Karpas-422 (cell line): ENCODE measurements around the gene TGDS. TPM values are rescaled to one million over a fixed set of nuclear protein-coding genes. Genes with fewer than 3 reads are reported as not detected.

Experiments used
- DNase-seq: peaks from one replicate; pipeline ENCODE4 v3.0.0-alpha.2; 2015
- H2AFZ ChIP-seq: fragments of 200-600 bp; sonication (generic); 2 replicates; pipeline ENCODE4 v1.6.1; 2014; ENCODE audit warnings: antibody characterized with exemption, low read length, mixed read lengths
- H3K27ac ChIP-seq: fragments of 200-600 bp; sonication (generic); 2 replicates; pipeline ENCODE4 v1.5.1; 2014; ENCODE audit warnings: mild to moderate bottlenecking, low read length, moderate library complexity
- H3K27me3 ChIP-seq: fragments of 200-600 bp; sonication (generic); 2 replicates; pipeline ENCODE4 v1.6.1; 2014; ENCODE audit warnings: low read length, mixed read lengths
- H3K36me3 ChIP-seq: fragments of 200-600 bp; sonication (generic); 2 replicates; pipeline ENCODE4 v1.6.1; 2014; ENCODE audit warnings: low read length, mixed read lengths; ENCODE audit not compliant: insufficient read depth
- H3K4me1 ChIP-seq: fragments of 200-600 bp; sonication (generic); 2 replicates; pipeline ENCODE4 v1.6.1; 2014; ENCODE audit warnings: mild to moderate bottlenecking, low read length, mixed read lengths
- H3K4me2 ChIP-seq: fragments of 200-600 bp; sonication (generic); 2 replicates; pipeline ENCODE4 v1.6.1; 2014; ENCODE audit warnings: low read length, low read depth, mild to moderate bottlenecking; ENCODE audit not compliant: poor library complexity, severe bottlenecking
- H3K4me3 ChIP-seq: fragments of 200-600 bp; sonication (generic); 2 replicates; pipeline ENCODE4 v1.5.1; 2014; ENCODE audit warnings: mild to moderate bottlenecking, antibody characterized with exemption, low read length, mixed read lengths
- H3K79me2 ChIP-seq: fragments of 200-600 bp; sonication (generic); 2 replicates; pipeline ENCODE4 v1.6.1; 2014; ENCODE audit warnings: mild to moderate bottlenecking, low read length, mixed read lengths
- H3K9ac ChIP-seq: fragments of 200-600 bp; sonication (generic); 2 replicates; pipeline ENCODE4 v1.6.0; 2014; ENCODE audit warnings: low read length
- H3K9me2 ChIP-seq: fragments of 200-600 bp; sonication (generic), shearing (Covaris generic); replicated peaks from 2 replicates; pipeline ENCODE4 v1.6.0; 2014; ENCODE audit warnings: mild to moderate bottlenecking, low read length, moderate library complexity; ENCODE audit not compliant: insufficient read depth
- H3K9me3 ChIP-seq: fragments of 300-700, 200-600 bp; sonication (generic); 2 replicates; pipeline ENCODE4 v1.6.1; 2014; ENCODE audit warnings: low read length, mixed read lengths
- H4K20me1 ChIP-seq: fragments of 200-600 bp; sonication (generic); 2 replicates; pipeline ENCODE4 v1.6.1; 2014; ENCODE audit warnings: mild to moderate bottlenecking, antibody characterized with exemption, low read length, low read depth; ENCODE audit not compliant: insufficient read depth
- total RNA-seq: library from RNA; depleted of rRNA; stranded (reverse); fragments of >200 nt; shearing (Covaris generic); gene quantifications from 2 replicates; pipeline ENCODE4 v1.2.3, GENCODE V29; 2014; ENCODE audit warnings: low replicate concordance

The TGDS gene
- total RNA-seq, 1 experiment from 2014 or later = 26.2 TPM

- Histone ChIP-seq H3K9me3 (no peaks in the 10 kb centered on the region), H3K4me3 (no peak overlapping the region), H2AFZ (no peak overlapping the region), H3K79me2 (peaks cover 57% of the 10 kb centered on the region), H3K27me3 (no peaks in the 10 kb centered on the region), H3K27ac (no peak overlapping the region), H4K20me1 (no peaks in the 10 kb centered on the region), H3K4me1 (peaks cover 7% of the 10 kb centered on the region; the same call in 1 of the 2 replicates), H3K36me3 (peaks cover 45% of the 10 kb centered on the region; the same call in 1 of the 2 replicates), H3K4me2 (no peak overlapping the region), H3K9me2 (no peaks in the 10 kb centered on the region), H3K9ac (no peak overlapping the region)
- no peak for DNase-seq
Measured at GRCh38 chr13:94608586-94608985, 12.6 kb upstream of the TGDS start.

- peaks cover 63% of the 10 kb centered on the region for H3K79me2 ChIP-seq
- no peak overlapping the region for H3K9ac ChIP-seq
- no peaks in the 10 kb centered on the region for H4K20me1 ChIP-seq
- no peak overlapping the region for H3K27ac ChIP-seq
- peaks cover 12% of the 10 kb centered on the region for H3K4me1 ChIP-seq
- H3K36me3 ChIP-seq = peaks cover 45% of the 10 kb centered on the region; the same call in 1 of the 2 replicates
- H3K4me2 ChIP-seq = no peak overlapping the region
- DNase-seq = no peak
- H3K27me3 ChIP-seq = no peaks in the 10 kb centered on the region
- H3K4me3 ChIP-seq = no peak overlapping the region
- H3K9me2 ChIP-seq = no peaks in the 10 kb centered on the region
- H2AFZ ChIP-seq = no peak overlapping the region
- no peaks in the 10 kb centered on the region for H3K9me3 ChIP-seq
Measured at GRCh38 chr13:94607939-94608338, 12.0 kb upstream of the TGDS start.

GRCh38 chr13:94607056-94607455 lies 11.1 kb upstream of the TGDS start:
- no peak overlapping the region for H3K4me3 ChIP-seq
- H3K27me3 ChIP-seq = no peaks in the 10 kb centered on the region
- no peak overlapping the region for H3K4me2 ChIP-seq
- H3K4me1 ChIP-seq = peaks cover 18% of the 10 kb centered on the region
- peaks cover 72% of the 10 kb centered on the region for H3K79me2 ChIP-seq
- H4K20me1 ChIP-seq = no peaks in the 10 kb centered on the region
- H3K9me2 ChIP-seq = no peaks in the 10 kb centered on the region
- H3K36me3 ChIP-seq = peaks cover 44% of the 10 kb centered on the region; the same call in 1 of the 2 replicates
- no peak for DNase-seq
- H3K27ac ChIP-seq = no peak overlapping the region
- H2AFZ ChIP-seq = no peak overlapping the region
- no peaks in the 10 kb centered on the region for H3K9me3 ChIP-seq
- no peak overlapping the region for H3K9ac ChIP-seq

GRCh38 chr13:94602467-94602866 lies 6.5 kb upstream of the TGDS start:
- Histone ChIP-seq H2AFZ (peak overlapping the region; percentile 75; the same call in 1 of the 2 replicates), H3K4me2 (peak overlapping the region; percentile 79), H3K9me3 (no peaks in the 10 kb centered on the region), H3K27ac (peak overlapping the region; percentile 52), H3K27me3 (no peaks in the 10 kb centered on the region), H3K4me1 (peaks cover 20% of the 10 kb centered on the region), H3K36me3 (peaks cover 12% of the 10 kb centered on the region; the same call in 1 of the 2 replicates), H3K9ac (peak overlapping the region; percentile 85), H3K9me2 (no peaks in the 10 kb centered on the region), H4K20me1 (no peaks in the 10 kb centered on the region), H3K4me3 (peak overlapping the region; percentile 91), H3K79me2 (peaks cover 40% of the 10 kb centered on the region)
- peak; percentile 62 for DNase-seq

GRCh38 chr13:94601446-94602431 lies 5.8 kb upstream of the TGDS start, which contains the start of gene GPR180:
Gene GPR180, plus strand, starts transcription at chr13:94601857. Its CDS starts 71 bp downstream, at chr13:94601928.
- peak within 1 kb of the TSS; percentile 75; the same call in 1 of the 2 replicates for H2AFZ ChIP-seq
- peak; percentile 99 for DNase-seq
- H3K9me2 ChIP-seq = no peaks in the 10 kb centered on the region
- no peaks in the 10 kb centered on the region for H4K20me1 ChIP-seq
- peaks cover 33% of the 10 kb centered on the region for H3K79me2 ChIP-seq
- no peaks in the 10 kb centered on the region for H3K27me3 ChIP-seq
- peaks cover 9% of the 10 kb centered on the region; the same call in 1 of the 2 replicates for H3K36me3 ChIP-seq
- peak within 1 kb of the TSS; percentile 91 for H3K4me3 ChIP-seq
- H3K9ac ChIP-seq = peak within 1 kb of the TSS; percentile 85
- H3K27ac ChIP-seq = peak within 1 kb of the TSS; percentile 52
- peak within 1 kb of the TSS; percentile 79 for H3K4me2 ChIP-seq
- no peaks in the 10 kb centered on the region for H3K9me3 ChIP-seq
- H3K4me1 ChIP-seq = peaks cover 20% of the 10 kb centered on the region

- H3K36me3 ChIP-seq = no peaks in the 10 kb centered on the region
- peaks cover under 1% of the 10 kb centered on the region; the same call in 1 of the 2 replicates for H4K20me1 ChIP-seq
- H3K4me1 ChIP-seq = peaks cover 18% of the 10 kb centered on the region
- no peak overlapping the region for H3K4me2 ChIP-seq
- H3K9me2 ChIP-seq = no peaks in the 10 kb centered on the region
- no peak for DNase-seq
- no peak overlapping the region for H2AFZ ChIP-seq
- H3K79me2 ChIP-seq = peaks cover 36% of the 10 kb centered on the region
- H3K9ac ChIP-seq = no peak overlapping the region
- no peaks in the 10 kb centered on the region for H3K27me3 ChIP-seq
- no peak overlapping the region for H3K27ac ChIP-seq
- H3K9me3 ChIP-seq = no peaks in the 10 kb centered on the region
- H3K4me3 ChIP-seq = no peak overlapping the region
Measured at GRCh38 chr13:94599877-94600276, 3.9 kb upstream of the TGDS start.

- H3K9ac ChIP-seq = no peak overlapping the region
- H3K27ac ChIP-seq = no peak overlapping the region
- H3K9me2 ChIP-seq = no peaks in the 10 kb centered on the region
- H3K79me2 ChIP-seq = peaks cover 44% of the 10 kb centered on the region
- no peak overlapping the region for H3K4me2 ChIP-seq
- no peaks in the 10 kb centered on the region for H3K9me3 ChIP-seq
- H2AFZ ChIP-seq = no peak overlapping the region
- H4K20me1 ChIP-seq = peaks cover 10% of the 10 kb centered on the region; the same call in 1 of the 2 replicates
- H3K36me3 ChIP-seq = peaks cover 7% of the 10 kb centered on the region; the same call in 1 of the 2 replicates
- H3K4me1 ChIP-seq = peaks cover 33% of the 10 kb centered on the region
- H3K27me3 ChIP-seq = no peaks in the 10 kb centered on the region
- H3K4me3 ChIP-seq = no peak overlapping the region
- DNase-seq = no peak
Measured at GRCh38 chr13:94598281-94598680, 2.3 kb upstream of the TGDS start.

- H3K9me3 ChIP-seq = no peaks in the 10 kb centered on the region
- H3K79me2 ChIP-seq = peaks cover 46% of the 10 kb centered on the region
- no peak for DNase-seq
- no peaks in the 10 kb centered on the region for H3K27me3 ChIP-seq
- peaks cover 21% of the 10 kb centered on the region; the same call in 1 of the 2 replicates for H3K36me3 ChIP-seq
- H3K4me3 ChIP-seq = peak overlapping the region; percentile 82
- peaks cover 25% of the 10 kb centered on the region for H3K4me1 ChIP-seq
- H3K27ac ChIP-seq = no peak overlapping the region
- H3K9me2 ChIP-seq = no peaks in the 10 kb centered on the region
- H3K9ac ChIP-seq = peak overlapping the region; percentile 90
- H2AFZ ChIP-seq = peak overlapping the region; percentile 89
- H3K4me2 ChIP-seq = peak overlapping the region; percentile 99
- peaks cover 10% of the 10 kb centered on the region; the same call in 1 of the 2 replicates for H4K20me1 ChIP-seq
Measured at GRCh38 chr13:94596575-94596971, 621 bp upstream of the TGDS start.
